Gastroesophageal sphincter (tissue), 3 donors: ENCODE results near the gene CDH1.

Source experiments
- POLR2A ChIP-seq, 2 donors: fragments of 450-650 bp; IDR thresholded peaks; one replicate each; pipeline ENCODE4 v1.6.1; 2017; ENCODE audit warnings: antibody characterized with exemption in 2 of 2, mild to moderate bottlenecking in 2 of 2, moderate library complexity in 1 of 2
- TF ChIP-seq, protein P1 (sequence below), 4 experiments: fragments of 200-600 bp in 2 of 4; fragments of 450-650 bp in 2 of 4; sonication (generic) in 1 of 4; IDR thresholded peaks; one replicate each; pipeline ENCODE4 v1.5.1; 2017 to 2019; ENCODE audit warnings: antibody characterized with exemption in 4 of 4, mild to moderate bottlenecking in 2 of 4, moderate library complexity in 2 of 4

- TF ChIP-seq, protein P1, sequence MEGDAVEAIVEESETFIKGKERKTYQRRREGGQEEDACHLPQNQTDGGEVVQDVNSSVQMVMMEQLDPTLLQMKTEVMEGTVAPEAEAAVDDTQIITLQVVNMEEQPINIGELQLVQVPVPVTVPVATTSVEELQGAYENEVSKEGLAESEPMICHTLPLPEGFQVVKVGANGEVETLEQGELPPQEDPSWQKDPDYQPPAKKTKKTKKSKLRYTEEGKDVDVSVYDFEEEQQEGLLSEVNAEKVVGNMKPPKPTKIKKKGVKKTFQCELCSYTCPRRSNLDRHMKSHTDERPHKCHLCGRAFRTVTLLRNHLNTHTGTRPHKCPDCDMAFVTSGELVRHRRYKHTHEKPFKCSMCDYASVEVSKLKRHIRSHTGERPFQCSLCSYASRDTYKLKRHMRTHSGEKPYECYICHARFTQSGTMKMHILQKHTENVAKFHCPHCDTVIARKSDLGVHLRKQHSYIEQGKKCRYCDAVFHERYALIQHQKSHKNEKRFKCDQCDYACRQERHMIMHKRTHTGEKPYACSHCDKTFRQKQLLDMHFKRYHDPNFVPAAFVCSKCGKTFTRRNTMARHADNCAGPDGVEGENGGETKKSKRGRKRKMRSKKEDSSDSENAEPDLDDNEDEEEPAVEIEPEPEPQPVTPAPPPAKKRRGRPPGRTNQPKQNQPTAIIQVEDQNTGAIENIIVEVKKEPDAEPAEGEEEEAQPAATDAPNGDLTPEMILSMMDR (IDR thresholded peaks at IDR 0.05), result no peak
- TF ChIP-seq POLR2A (IDR thresholded peaks at IDR 0.05), result no peak
Observed at GRCh38 chr16:68784226-68784625, 47.1 kb downstream of the CDH1 start.
